NB4 (cell line): ENCODE data around the gene SERPINB8.

Experiments used
- CTCF ChIP-seq: IDR thresholded peaks from one replicate; pipeline ENCODE4 v1.5.1; 2012; ENCODE audit warnings: low read depth, low read length
- MYC ChIP-seq: IDR thresholded peaks from 2 replicates; pipeline ENCODE4 v1.6.1; 2011; ENCODE audit warnings: low read depth, low read length
- POLR2A ChIP-seq: IDR thresholded peaks from 2 replicates; pipeline ENCODE4 v1.6.1; 2011; ENCODE audit warnings: mild to moderate bottlenecking; ENCODE audit not compliant: insufficient read length; ENCODE audit errors: extremely low read depth

GRCh38 chr18:63963615-63964256, 6.1 kb upstream of the SERPINB8 start:
- TF ChIP-seq CTCF (peak; percentile 94), POLR2A (no peak), MYC (no peak)
